ENCODE results near the gene TIMP4. TPM values are rescaled to one million over a fixed set of nuclear protein-coding genes. Genes with fewer than 3 reads are reported as not detected.

TIMP4 gene
- polyA plus RNA-seq, 1 donor (not counting 4 experiments of a cell fraction or from before 2014, with no cell fraction given) = 0.07 TPM

DNA sequence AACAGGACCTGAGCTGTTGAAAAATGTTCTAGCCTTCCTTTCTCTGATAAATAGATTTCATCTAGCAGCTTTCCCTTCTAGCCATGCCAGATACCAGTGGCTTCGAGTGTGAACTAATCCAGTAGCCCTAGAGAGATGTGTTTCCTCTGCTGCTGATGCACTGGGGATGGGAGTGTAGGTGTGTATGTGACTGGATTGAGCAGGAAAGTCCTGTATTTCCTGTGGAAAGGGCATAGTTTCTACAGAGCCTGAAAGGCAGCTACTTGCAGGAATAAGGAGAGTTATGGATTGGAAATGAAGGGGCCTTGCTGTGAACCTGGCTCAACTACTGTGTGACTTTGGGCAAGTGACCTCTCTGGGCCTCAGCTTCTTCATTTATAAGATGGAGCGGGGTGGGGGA lies 8.6 kb downstream of the TIMP4 start:
- Histone ChIP-seq H2AFZ (ENCODE audit: control insufficient read depth, low read length) (no peak overlapping the region), H3K27ac (ENCODE audit: control insufficient read depth, insufficient read depth, low read length) (no peak overlapping the region), H3K4me3 (ENCODE audit: control insufficient read depth in 2 of 3, extremely low read depth in 1 of 3, insufficient read depth in 2 of 3, low read depth in 1 of 3, low read length in 3 of 3) (no peak overlapping the region), H3K9me3 (ENCODE audit: control insufficient read depth, low read depth, low read length) (no peaks in the 10 kb centered on the region), H3K9ac (ENCODE audit: control insufficient read depth, extremely low read depth, insufficient read depth, low read length) (no peak overlapping the region), H3K36me3 (ENCODE audit: control insufficient read depth in 2 of 2, extremely low read depth in 1 of 2, insufficient read depth in 2 of 2, low read length in 2 of 2) (no peaks in the 10 kb centered on the region), H4K20me1 (ENCODE audit: control insufficient read depth, extremely low read depth, insufficient read depth, low read length) (no peaks in the 10 kb centered on the region), H3K79me2 (ENCODE audit: control insufficient read depth, insufficient read depth, low read length) (no peaks in the 10 kb centered on the region), H3K27me3 (ENCODE audit: control insufficient read depth, extremely low read depth, insufficient read depth, low read length) (peaks cover 6% of the 10 kb centered on the region), H3K4me2 (ENCODE audit: control insufficient read depth, extremely low read depth, insufficient read depth, low read depth, low read length) (no peak overlapping the region), H3K9me1 (ENCODE audit: control insufficient read depth, extremely low read depth, insufficient read depth, low read length) (no peaks in the 10 kb centered on the region), H3K4me1 (ENCODE audit: control insufficient read depth, extremely low read depth, insufficient read depth, low read length) (no peaks in the 10 kb centered on the region)
- dilution Hi-C loops (cut with MboI; ENCODE audit: extremely low pct_ligation_motif_present, low sequenced_read_pairs) = no loop called here
- DNase-seq (ENCODE audit: low read depth, low spot score) (no peak), FAIRE-seq (no peak)
- TF ChIP-seq, protein P1, sequence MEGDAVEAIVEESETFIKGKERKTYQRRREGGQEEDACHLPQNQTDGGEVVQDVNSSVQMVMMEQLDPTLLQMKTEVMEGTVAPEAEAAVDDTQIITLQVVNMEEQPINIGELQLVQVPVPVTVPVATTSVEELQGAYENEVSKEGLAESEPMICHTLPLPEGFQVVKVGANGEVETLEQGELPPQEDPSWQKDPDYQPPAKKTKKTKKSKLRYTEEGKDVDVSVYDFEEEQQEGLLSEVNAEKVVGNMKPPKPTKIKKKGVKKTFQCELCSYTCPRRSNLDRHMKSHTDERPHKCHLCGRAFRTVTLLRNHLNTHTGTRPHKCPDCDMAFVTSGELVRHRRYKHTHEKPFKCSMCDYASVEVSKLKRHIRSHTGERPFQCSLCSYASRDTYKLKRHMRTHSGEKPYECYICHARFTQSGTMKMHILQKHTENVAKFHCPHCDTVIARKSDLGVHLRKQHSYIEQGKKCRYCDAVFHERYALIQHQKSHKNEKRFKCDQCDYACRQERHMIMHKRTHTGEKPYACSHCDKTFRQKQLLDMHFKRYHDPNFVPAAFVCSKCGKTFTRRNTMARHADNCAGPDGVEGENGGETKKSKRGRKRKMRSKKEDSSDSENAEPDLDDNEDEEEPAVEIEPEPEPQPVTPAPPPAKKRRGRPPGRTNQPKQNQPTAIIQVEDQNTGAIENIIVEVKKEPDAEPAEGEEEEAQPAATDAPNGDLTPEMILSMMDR (optimal IDR thresholded peaks at IDR 0.05 in 1 of 3, IDR thresholded peaks at IDR 0.05 in 1 of 3, conservative IDR thresholded peaks at IDR 0.05 in 1 of 3; ENCODE audit: extremely low read depth in 1 of 3, insufficient read depth in 2 of 3, low read length in 3 of 3) = no peak

DNA sequence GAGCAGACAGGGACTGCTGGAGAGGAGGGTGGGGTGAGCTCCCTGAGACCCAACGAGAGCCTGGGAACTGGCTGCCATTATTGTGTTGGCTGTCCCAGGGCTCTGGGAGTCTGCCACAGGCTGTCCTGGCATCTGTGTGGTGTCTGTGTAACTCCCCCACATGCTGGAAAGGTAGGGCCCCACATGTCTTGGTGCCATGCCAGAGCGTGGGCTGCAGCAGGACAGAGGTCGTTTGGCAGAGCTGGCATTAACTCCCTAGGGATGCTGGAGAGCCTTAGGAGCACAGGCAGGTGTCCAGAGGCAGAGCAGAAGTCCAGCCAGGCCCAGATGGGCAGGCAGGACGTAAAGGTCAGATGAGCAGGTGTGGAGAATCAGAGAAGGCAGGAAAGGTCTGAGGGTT lies 9.7 kb downstream of the TIMP4 start:
- TF ChIP-seq EZH2 (IDR thresholded peaks at IDR 0.05; ENCODE audit: low read length) = no peak
- TF ChIP-seq, protein P1 (optimal IDR thresholded peaks at IDR 0.05 in 1 of 3, IDR thresholded peaks at IDR 0.05 in 1 of 3, conservative IDR thresholded peaks at IDR 0.05 in 1 of 3; ENCODE audit: extremely low read depth in 1 of 3, insufficient read depth in 2 of 3, low read length in 3 of 3) = no peak
- dilution Hi-C loops (cut with MboI; ENCODE audit: extremely low pct_ligation_motif_present, low sequenced_read_pairs) = no loop called here
- no peak for DNase-seq (ENCODE audit: low read depth, low spot score)
- no peak overlapping the region for H3K9ac ChIP-seq (ENCODE audit: control insufficient read depth, extremely low read depth, insufficient read depth, low read length)
- H3K9me1 ChIP-seq (ENCODE audit: control insufficient read depth, extremely low read depth, insufficient read depth, low read length) = no peaks in the 10 kb centered on the region
- H3K4me2 ChIP-seq (ENCODE audit: control insufficient read depth, extremely low read depth, insufficient read depth, low read depth, low read length) = no peak overlapping the region
- H3K4me3 ChIP-seq (ENCODE audit: control insufficient read depth in 2 of 3, extremely low read depth in 1 of 3, insufficient read depth in 2 of 3, low read depth in 1 of 3, low read length in 3 of 3) = no peak overlapping the region
- H3K27me3 ChIP-seq (ENCODE audit: control insufficient read depth, extremely low read depth, insufficient read depth, low read length) = peaks cover 6% of the 10 kb centered on the region
- no peaks in the 10 kb centered on the region for H3K36me3 ChIP-seq (ENCODE audit: control insufficient read depth in 2 of 2, extremely low read depth in 1 of 2, insufficient read depth in 2 of 2, low read length in 2 of 2)
- FAIRE-seq = no peak
- H3K27ac ChIP-seq (ENCODE audit: control insufficient read depth, insufficient read depth, low read length) = no peak overlapping the region
- H2AFZ ChIP-seq (ENCODE audit: control insufficient read depth, low read length) = no peak overlapping the region
- no peaks in the 10 kb centered on the region for H3K79me2 ChIP-seq (ENCODE audit: control insufficient read depth, insufficient read depth, low read length)
- H4K20me1 ChIP-seq (ENCODE audit: control insufficient read depth, extremely low read depth, insufficient read depth, low read length) = no peaks in the 10 kb centered on the region
- H3K4me1 ChIP-seq (ENCODE audit: control insufficient read depth, extremely low read depth, insufficient read depth, low read length) = no peaks in the 10 kb centered on the region
- H3K9me3 ChIP-seq (ENCODE audit: control insufficient read depth, low read depth, low read length) = no peaks in the 10 kb centered on the region
